ENCODE results near the gene REEP3.
"Not testable (repeated sequence)": the region's sequence is repeated elsewhere in the genome, so short reads cannot be mapped to it uniquely, and the experiment has no call there.

The REEP3 gene

DNA sequence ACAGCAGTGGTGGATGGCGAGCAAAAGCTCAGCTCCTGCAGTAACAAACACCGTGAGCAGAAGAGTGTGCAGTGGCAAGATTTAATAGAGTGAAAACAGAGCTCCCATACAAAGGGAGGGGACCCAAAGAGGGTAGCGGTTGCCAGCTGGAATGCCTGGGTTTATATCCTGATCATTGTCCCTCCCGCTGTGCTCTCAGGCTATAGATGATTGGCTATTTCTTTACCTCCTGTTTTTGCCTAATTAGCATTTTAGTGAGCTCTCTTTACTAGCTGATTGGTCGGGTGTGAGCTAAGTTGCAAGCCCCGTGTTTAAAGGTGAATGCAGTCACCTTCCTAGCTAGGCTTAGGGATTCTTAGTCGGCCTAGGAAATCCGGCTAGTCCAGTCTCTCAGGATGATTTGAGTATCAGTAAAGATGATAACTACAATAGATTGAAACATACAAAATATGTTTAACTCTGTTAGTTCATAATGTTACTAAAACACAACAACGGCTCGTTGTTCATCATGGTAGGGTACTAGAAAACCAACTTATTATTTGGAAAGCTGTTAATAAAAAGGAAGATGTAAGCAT, 143.9 kb downstream of the REEP3 start:
- DNase-seq (ENCODE audit: low read depth, low spot score) = not testable (repeated sequence)

DNA sequence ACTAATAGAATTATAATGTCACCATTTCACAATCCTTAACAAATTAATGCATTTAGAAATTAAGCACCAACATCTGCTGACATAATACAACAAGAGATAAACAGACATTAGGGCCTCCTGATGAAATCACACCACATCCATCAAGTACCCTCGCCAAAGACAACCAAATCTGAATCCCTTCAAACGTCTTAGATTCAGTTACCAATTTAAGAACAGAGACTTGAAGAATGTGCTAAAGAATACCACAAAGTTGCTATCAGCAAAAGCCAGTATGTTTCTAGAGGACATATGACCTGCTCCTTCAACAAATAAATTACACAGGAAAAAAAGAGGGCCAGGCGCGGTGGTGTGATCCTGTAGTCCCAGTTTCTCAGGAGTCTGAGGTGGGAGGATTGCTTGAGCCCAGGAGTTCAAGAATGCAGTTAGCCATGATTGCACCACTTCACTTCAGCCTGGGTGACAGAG, 144.5 kb downstream of the REEP3 start:
- no peak for DNase-seq (ENCODE audit: low read depth, low spot score)

DNA sequence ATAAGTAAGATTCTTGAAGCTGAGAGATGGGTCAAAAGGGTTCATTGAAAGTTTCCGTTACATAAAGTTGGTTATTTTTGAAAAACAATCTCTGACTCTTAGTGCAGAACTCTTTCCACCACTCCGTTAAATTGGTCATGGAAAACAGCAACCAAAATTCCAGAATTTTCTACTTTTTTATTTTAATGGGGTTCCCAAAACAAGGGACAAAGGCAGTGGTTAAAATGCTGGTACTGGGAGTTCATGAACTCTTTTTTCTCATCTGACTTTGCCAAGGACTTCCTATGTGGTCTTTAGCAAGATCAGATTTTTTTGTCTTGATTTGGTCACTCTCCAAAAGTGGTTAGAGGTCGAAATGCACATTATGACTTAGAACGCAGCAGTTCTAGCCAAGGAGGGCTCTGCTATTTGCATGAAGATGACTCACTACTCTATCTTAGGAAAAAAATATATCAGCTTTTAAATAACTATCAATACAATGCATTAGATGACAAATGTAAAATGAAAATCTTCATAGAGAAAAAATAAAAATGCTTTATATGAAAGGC, 145.7 kb downstream of the REEP3 start:
- DNase-seq (ENCODE audit: low read depth, low spot score) = no peak

DNA sequence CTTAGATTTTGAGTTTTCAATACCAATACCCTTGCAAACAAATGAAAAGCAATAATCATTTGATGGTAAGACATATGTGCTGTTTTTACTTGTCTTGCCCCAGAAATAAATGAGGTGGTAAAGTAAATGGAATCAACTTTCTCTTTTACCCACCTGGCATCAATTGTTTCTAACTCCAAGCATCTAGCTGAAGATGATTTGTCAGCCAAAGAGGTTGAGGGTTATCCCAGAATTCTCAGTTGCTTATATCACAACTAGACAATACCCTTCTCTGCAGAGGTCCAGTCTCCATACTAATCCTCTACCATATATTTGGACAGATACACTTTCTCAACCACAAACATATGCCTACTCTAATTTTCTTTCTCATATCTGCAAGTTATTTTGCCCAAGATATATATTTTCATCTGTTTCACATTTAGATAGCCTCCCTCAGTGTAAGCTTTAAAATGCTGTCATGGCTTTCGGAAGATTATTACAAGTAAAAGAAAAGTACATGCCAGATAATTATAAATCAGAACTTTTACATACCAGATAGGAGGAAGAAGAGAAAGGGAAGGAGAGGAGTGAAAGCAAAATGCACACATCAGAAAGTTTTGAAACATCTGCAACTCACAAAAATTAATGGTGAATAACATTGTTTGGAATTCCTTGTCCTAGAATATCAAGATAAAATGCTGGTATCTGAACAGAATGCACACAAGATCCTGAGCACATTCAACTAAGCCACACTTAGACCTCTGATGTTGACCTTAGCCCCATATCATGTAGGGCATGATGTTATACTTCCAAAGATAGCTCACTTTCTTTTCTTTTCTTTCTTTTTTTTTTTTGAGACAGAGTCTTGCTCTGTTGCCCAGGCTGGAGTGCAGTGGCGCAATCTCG, 146.6 kb downstream of the REEP3 start:
- no peak for DNase-seq (ENCODE audit: low read depth, low spot score)

DNA sequence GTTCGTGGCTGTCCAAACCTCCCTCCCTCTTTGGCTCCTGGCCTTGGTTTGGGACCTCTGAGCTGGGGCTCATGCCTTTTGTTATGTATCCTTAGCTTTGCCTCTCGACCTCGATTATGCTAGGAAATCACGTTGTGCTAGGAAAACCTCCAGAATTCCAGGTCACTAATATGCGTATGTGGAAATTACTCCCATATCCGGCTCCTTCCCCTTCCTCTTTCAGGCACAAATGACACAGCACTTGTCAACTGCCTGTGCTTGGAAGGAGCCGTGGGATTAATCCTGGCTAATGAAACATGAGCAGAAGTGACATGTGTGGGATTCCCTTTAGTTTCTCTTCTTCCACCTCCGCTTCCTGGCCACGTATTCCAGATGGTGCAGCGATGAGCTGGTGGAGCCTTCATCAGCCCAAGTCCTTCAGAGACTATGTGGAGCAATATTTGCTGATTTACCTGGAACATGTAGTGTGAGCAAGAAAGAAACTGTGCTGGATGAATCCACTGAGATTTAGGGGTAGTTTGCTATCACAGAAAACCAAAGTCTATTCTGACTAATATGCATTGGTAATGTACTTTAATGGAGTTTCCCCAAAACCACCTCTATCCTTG, 149.2 kb downstream of the REEP3 start:
- DNase-seq (ENCODE audit: low read depth, low spot score) = no peak

DNA sequence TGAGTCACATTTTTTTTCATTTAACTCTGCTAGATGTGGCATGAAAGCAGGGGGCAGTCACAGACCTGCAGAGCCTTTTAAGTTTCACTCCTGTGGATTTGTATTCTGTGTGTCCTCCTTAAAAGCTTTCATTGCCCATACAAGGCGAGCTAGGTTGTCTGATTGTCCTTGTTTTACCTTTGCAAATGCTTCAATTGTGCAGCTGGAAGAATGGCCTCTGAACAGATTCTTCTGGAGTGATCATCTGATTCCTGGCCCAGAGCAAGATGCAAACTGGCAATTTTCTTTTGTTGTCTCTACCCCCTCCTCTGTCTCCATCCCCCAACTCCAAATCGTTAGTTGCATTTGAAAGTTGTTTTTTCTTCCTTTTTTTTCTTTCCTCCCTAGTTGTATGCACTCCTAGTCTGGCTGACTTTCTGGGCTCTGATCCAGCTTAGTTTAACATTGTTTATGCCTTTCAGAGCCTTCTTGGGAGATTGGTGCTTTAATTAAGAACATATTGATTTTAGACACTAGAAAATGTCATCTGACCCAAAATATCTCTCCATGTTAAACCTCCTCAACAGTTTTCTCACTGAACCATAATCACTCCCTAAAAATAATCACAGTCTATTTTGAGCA, 150.2 kb downstream of the REEP3 start:
- no peak for DNase-seq (ENCODE audit: low read depth, low spot score)

DNA sequence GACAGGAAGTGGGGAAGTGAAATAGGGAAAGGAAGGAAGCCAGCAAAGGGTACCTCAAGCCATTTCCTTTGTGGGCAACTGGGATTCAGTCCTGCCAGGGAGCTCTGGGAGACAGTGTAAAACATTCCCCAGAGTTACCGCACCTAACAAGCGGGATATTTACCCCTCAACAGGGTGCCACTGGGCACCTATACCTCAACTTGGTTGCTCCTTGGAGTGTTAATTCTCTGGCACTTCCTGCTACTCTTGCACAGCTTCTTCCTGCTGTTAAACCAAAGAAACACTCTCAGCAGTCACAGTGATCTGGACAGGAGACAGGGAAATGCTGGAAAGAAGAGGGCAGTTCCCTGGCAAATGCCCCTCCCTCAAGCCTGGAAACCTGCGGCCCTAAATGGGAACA, 151.3 kb downstream of the REEP3 start:
- DNase-seq (ENCODE audit: low read depth, low spot score) = no peak

DNA sequence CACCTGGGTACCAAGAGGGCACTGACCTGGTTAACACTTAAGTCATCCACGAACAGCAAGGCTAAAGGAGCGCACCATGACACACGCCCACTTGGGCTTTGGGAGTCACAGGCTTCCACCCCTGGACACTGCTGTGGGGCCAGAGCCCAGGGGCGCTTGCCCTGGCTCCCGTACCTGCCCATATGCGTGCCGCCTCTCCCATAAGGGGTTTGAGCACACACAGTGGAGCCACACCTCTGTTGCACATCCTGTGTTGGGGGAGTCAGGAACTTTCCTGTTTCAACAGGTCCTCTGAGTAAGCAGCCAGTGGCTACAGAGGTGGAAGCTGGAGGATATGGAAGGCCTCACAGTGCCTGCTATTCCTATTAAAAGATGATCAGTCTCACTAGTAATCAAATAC, 152.0 kb downstream of the REEP3 start:
- DNase-seq (ENCODE audit: low read depth, low spot score) = no peak

DNA sequence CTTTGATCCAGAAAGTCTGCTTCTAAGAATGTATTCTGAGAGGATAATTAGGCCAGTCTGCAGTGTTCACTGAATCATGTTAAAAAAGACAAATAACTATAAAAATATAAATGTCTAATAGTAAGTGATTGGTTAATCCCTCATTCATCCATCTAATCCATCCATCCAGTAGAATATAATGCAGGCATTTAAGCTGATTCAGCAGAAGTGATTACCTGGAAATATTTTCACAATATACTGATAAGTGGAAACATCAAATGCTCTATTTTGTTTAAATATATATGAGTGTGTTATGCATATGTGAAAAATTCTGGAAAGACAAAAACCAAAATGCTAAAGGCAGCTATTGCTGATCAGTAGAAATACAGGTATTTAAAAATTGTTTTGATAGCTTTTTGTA, 152.6 kb downstream of the REEP3 start:
- DNase-seq (ENCODE audit: low read depth, low spot score) = no peak

All from activated CD4-positive, CD25-positive, alpha-beta regulatory T cell treated with anti-CD3 and anti-CD28 coated beads, Interleukin-2, amount 50 U/mL, for 16 hours (primary cell).